Measurements from ENCODE around the gene SLC6A6. TPM values are rescaled to one million over a fixed set of nuclear protein-coding genes. Genes with fewer than 3 reads are reported as not detected.

SLC6A6 gene
- total RNA-seq, 1 experiment from 2014 or later: 72.6 TPM

GRCh38 chr3:14463330-14464140, 61.1 kb downstream of the SLC6A6 start:
- Histone ChIP-seq H2AFZ (ENCODE audit: low read length) (no peak overlapping the region), H2BK20ac (ENCODE audit: low read depth, low read length, poor library complexity, severe bottlenecking) (no peak overlapping the region), H3K18ac (ENCODE audit: insufficient read length, low read depth, low read length) (no peak overlapping the region), H4K20me1 (ENCODE audit: control insufficient read depth, insufficient read depth, insufficient read length) (no peaks in the 10 kb centered on the region), H4K5ac (ENCODE audit: insufficient read length, low read depth, low read length) (no peak overlapping the region), H3K4me2 (ENCODE audit: insufficient read depth, insufficient read length, low read length) (no peak overlapping the region), H3K27ac (ENCODE audit: insufficient read length, low read depth, low read length) (no peak overlapping the region), H2AK5ac (ENCODE audit: insufficient read length, low read length) (no peak overlapping the region), H3K9me3 (ENCODE audit: control insufficient read depth, low read depth, low read length) (no peaks in the 10 kb centered on the region), H3K4me1 (ENCODE audit: insufficient read depth, low read length) (no peaks in the 10 kb centered on the region), H3K23ac (ENCODE audit: insufficient read length, low read depth, low read length) (no peak overlapping the region), H3K79me1 (ENCODE audit: insufficient read depth, low read depth, low read length, poor library complexity, severe bottlenecking) (no peaks in the 10 kb centered on the region), H3K27me3 (ENCODE audit: insufficient read depth, low read length) (no peaks in the 10 kb centered on the region), H3K23me2 (ENCODE audit: insufficient read length, low read depth, low read length, poor library complexity, severe bottlenecking) (no peaks in the 10 kb centered on the region), H3K79me2 (ENCODE audit: insufficient read depth, low read length) (no peaks in the 10 kb centered on the region), H4K91ac (ENCODE audit: insufficient read length, low read depth, low read length) (no peak overlapping the region), H3K56ac (ENCODE audit: insufficient read length, low read depth, low read length) (no peak overlapping the region), H2BK15ac (ENCODE audit: low read depth, low read length) (no peak overlapping the region), H3T11ph (ENCODE audit: low read length) (no peak overlapping the region), H2BK5ac (ENCODE audit: insufficient read length, low read length) (no peak overlapping the region), H3K14ac (ENCODE audit: insufficient read depth, low read length) (no peak overlapping the region; the same call in 1 of the 2 replicates), H3K9ac (ENCODE audit: extremely low read depth, insufficient read length, low read length) (no peak overlapping the region), H4K8ac (replicated peaks; ENCODE audit: insufficient read length, low read depth, low read length) (no peak overlapping the region), H2BK120ac (ENCODE audit: low read depth, low read length, poor library complexity, severe bottlenecking) (no peak overlapping the region), H2BK12ac (ENCODE audit: insufficient read length, low read depth, low read length) (no peak overlapping the region), H3K4ac (ENCODE audit: low read depth, low read length) (no peak overlapping the region)
- Mint-ChIP-seq H3K36me3 (ENCODE audit: insufficient read depth in 1 of 3, low read depth in 3 of 3) (peaks cover 23 to 78% (median 42%) of the 10 kb centered on the region in 3 experiments; a peak in 6 of 7 replicates), H3K27ac (peak overlapping the region in 1 of 3 experiments; percentile 68; a peak in 2 of 7 replicates), H3K4me3 (no peak overlapping the region), H3K4me1 (peaks cover 27 to 28% of the 10 kb centered on the region in 2 experiments), H3K27me3 (ENCODE audit: low read depth) (no peaks in the 10 kb centered on the region), H3K9me3 (no peaks in the 10 kb centered on the region)
- WGBS (ENCODE audit: extremely low coverage, insufficient read length, low lambda C conversion rate): no CpG with 5 or more reads among the region's 26 CpGs
- TF ChIP-seq, protein P1, sequence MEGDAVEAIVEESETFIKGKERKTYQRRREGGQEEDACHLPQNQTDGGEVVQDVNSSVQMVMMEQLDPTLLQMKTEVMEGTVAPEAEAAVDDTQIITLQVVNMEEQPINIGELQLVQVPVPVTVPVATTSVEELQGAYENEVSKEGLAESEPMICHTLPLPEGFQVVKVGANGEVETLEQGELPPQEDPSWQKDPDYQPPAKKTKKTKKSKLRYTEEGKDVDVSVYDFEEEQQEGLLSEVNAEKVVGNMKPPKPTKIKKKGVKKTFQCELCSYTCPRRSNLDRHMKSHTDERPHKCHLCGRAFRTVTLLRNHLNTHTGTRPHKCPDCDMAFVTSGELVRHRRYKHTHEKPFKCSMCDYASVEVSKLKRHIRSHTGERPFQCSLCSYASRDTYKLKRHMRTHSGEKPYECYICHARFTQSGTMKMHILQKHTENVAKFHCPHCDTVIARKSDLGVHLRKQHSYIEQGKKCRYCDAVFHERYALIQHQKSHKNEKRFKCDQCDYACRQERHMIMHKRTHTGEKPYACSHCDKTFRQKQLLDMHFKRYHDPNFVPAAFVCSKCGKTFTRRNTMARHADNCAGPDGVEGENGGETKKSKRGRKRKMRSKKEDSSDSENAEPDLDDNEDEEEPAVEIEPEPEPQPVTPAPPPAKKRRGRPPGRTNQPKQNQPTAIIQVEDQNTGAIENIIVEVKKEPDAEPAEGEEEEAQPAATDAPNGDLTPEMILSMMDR (conservative IDR thresholded peaks at IDR 0.05): no peak
- peak; percentile 73 for DNase-seq

Measured in H9 (cell line).